ENCODE measurements around the gene VWA5B2. TPM values are rescaled to one million over a fixed set of nuclear protein-coding genes. Genes with fewer than 3 reads are reported as not detected.

Gene VWA5B2
- total and polyA plus RNA-seq, 2 of the 4 experiments (the other 2 are of a cell fraction) = not detected

- Histone ChIP-seq H3K27me3 (ENCODE audit: control insufficient read depth, insufficient read depth, low read length) (peaks cover 20% of the 10 kb centered on the region; the same call in 1 of the 2 replicates), H3K4ac (ENCODE audit: low read depth, low read length) (no peak overlapping the region), H3K79me1 (ENCODE audit: low read depth in 1 of 2, low read length in 2 of 2) (no peaks in the 10 kb centered on the region), H2BK20ac (ENCODE audit: low read depth, low read length) (no peak overlapping the region), H3K18ac (ENCODE audit: low read depth, low read length) (no peak overlapping the region), H3K36me3 (ENCODE audit: control insufficient read depth, insufficient read depth, low read length) (0 out of 2 replicates have a peak, but pooled peaks cover 2% of the 10 kb centered on the region), H4K5ac (ENCODE audit: low read depth, low read length) (no peak overlapping the region), H2BK15ac (ENCODE audit: low read depth, low read length) (no peak overlapping the region), H4K91ac (ENCODE audit: insufficient read depth, low read depth, low read length) (no peak overlapping the region), H3K14ac (replicated peaks; ENCODE audit: low read depth, low read length) (no peak overlapping the region), H3K27ac (ENCODE audit: insufficient read depth, low read length) (no peak overlapping the region), H3K9me3 (ENCODE audit: control insufficient read depth, insufficient read depth, low read length) (no peaks in the 10 kb centered on the region), H3K9ac (ENCODE audit: low read depth, low read length) (no peak overlapping the region), H3K4me3 (ENCODE audit: insufficient read depth, low read depth, low read length) (no peak overlapping the region), H4K20me1 (ENCODE audit: insufficient read depth, low read length) (peaks cover 8% of the 10 kb centered on the region), H2AK5ac (ENCODE audit: low read depth, low read length) (no peak overlapping the region), H2AFZ (replicated peaks; ENCODE audit: low read length, poor library complexity) (no peak overlapping the region), H3K9me1 (ENCODE audit: insufficient read depth, low read length) (no peaks in the 10 kb centered on the region), H2BK120ac (ENCODE audit: low read depth, low read length) (no peak overlapping the region), H2BK5ac (ENCODE audit: low read depth, low read length, poor library complexity, severe bottlenecking) (no peak overlapping the region), H2AK9ac (replicated peaks; ENCODE audit: low read depth, low read length, poor library complexity) (no peak overlapping the region), H3K4me2 (ENCODE audit: low read depth, low read length) (no peak overlapping the region), H3K23ac (ENCODE audit: low read depth, low read length) (no peak overlapping the region), H3K56ac (ENCODE audit: extremely low read depth, insufficient read depth, low read length) (no peak overlapping the region), H4K8ac (ENCODE audit: low read depth in 2 of 2, low read length in 2 of 2) (no peak overlapping the region), H3K4me1 (ENCODE audit: control insufficient read depth, insufficient read depth, low read length) (peaks cover 2% of the 10 kb centered on the region; the same call in 1 of the 2 replicates)
- intact Hi-C loops (cut with micrococcal nuclease) (loop anchor here (10.0 kb wide), 1 partner anchor 242 kb away; the partner anchor contains the start of gene ABCC5), in situ Hi-C loops (cut with MboI; ENCODE audit: low sequenced_read_pairs) (loop anchor here (10.0 to 25.0 kb wide), 2 partner anchors 362 to 795 kb away; no protein-coding TSS in a partner anchor), dilution Hi-C loops (cut with HindIII; ENCODE audit: low sequenced_read_pairs, unreplicated experiment) (no loop called here)
- WGBS, 2 experiments (ENCODE audit: extremely low coverage in 2 of 2, insufficient read length in 1 of 2) = 81% methylated on average over 10 of the region's 23 CpGs; no CpG with 5 or more reads in 1 of the 2 experiments
- CTCF ChIA-PET = interaction anchor here (0.6 to 0.7 kb wide), 2 partner anchors 48 to 97 kb away, joined by 3 read pairs; no protein-coding TSS in a partner anchor
- no peak for DNase-seq
- POLR2A ChIA-PET (ENCODE audit: unreplicated experiment) = interaction anchor here (0.6 kb wide), 1 partner anchor 115 kb away, joined by 6 read pairs; no protein-coding TSS in a partner anchor
- BruUV-seq (replicated peaks) = no TSS peak
- ATAC-seq (ENCODE audit: low read depth) = no peak
- TF ChIP-seq MAFK (IDR thresholded peaks at IDR 0.05; ENCODE audit: low read depth, low read length) (no peak), ELK1 (IDR thresholded peaks at IDR 0.05; ENCODE audit: borderline replicate concordance, low read depth, low read length) (no peak), RCOR1 (IDR thresholded peaks at IDR 0.05; ENCODE audit: insufficient replicate concordance, low read length) (no peak), FOS (IDR thresholded peaks at IDR 0.05; ENCODE audit: low read depth, low read length) (no peak), RAD21 (IDR thresholded peaks at IDR 0.05; ENCODE audit: low read length) (no peak), NFE2L2 (IDR thresholded peaks at IDR 0.05; ENCODE audit: low read depth, low read length) (no peak), RFX5 (IDR thresholded peaks at IDR 0.05; ENCODE audit: low read depth, low read length) (no peak), CHD1 (IDR thresholded peaks at IDR 0.05; ENCODE audit: low read depth, low read length) (no peak), USF2 (IDR thresholded peaks at IDR 0.05; ENCODE audit: low read depth, low read length) (no peak), SMC3 (IDR thresholded peaks at IDR 0.05; ENCODE audit: low read depth, low read length) (no peak), CTCF (conservative IDR thresholded peaks at IDR 0.05; ENCODE audit: low read depth, low read length) (no peak), POLR2A (IDR thresholded peaks at IDR 0.05; ENCODE audit: low read depth, low read length) (no peak), BHLHE40 (IDR thresholded peaks at IDR 0.05; ENCODE audit: low read depth, low read length) (no peak), CEBPB (IDR thresholded peaks at IDR 0.05; ENCODE audit: low read depth, low read length) (no peak)
Observed at GRCh38 chr3:184257083-184257915, 27.9 kb downstream of the VWA5B2 start.
